Pancreas (tissue), 10 donors: ENCODE results near the gene RGMB. TPM values are rescaled to one million over a fixed set of nuclear protein-coding genes. Genes with fewer than 3 reads are reported as not detected.

Source experiments
- ATAC-seq, 4 donors: fragments of 200-7000 bp; cut with Tn5 transposase; one replicate each; pipeline versions ENCODE4 v1.8.0 to v1.9.1; 2020; ENCODE audit warnings: mild to moderate bottlenecking in 4 of 4, moderate library complexity in 4 of 4
- DNase-seq, 6 donors: peaks; one replicate each; pipeline ENCODE4 v3.0.0-alpha.2; 2020
- FAIRE-seq: peaks from 2 replicates; lab custom pipeline; 2012; peaks lifted over from hg19 to GRCh38; lab: Jason Lieb, UNC
- H3K27ac ChIP-seq, 4 donors: fragments of 200-600 bp; sonication (generic); 1 replicate in 3 of 4; 2 replicates in 1 of 4; pipeline versions ENCODE4 v1.5.0 to v1.8.0; 2020
- H3K27me3 ChIP-seq, 4 donors: fragments of 200-600 bp; one replicate each; pipeline ENCODE4 v1.8.0; 2021
- H3K36me3 ChIP-seq, 3 donors: fragments of 200-600 bp; sonication (generic) in 1 of 3; one replicate each; pipeline versions ENCODE4 v1.5.0 to v1.8.0; 2020 to 2021
- H3K4me1 ChIP-seq, 3 donors: fragments of 200-600 bp; one replicate each; pipeline ENCODE4 v1.8.0; 2021
- H3K4me3 ChIP-seq, 4 donors: fragments of 200-600 bp; sonication (generic) in 2 of 4; one replicate each; pipeline versions ENCODE4 v1.5.0 to v1.8.0; 2020 to 2021
- H3K9me3 ChIP-seq, 4 donors: fragments of 200-600 bp; one replicate each; pipeline ENCODE4 v1.8.0; 2021
- whole genome bisulfite sequencing, 2 donors: extraction: QIAGEN DNeasy Blood & Tissue Kit; methylation state at CpG; one replicate each; pipeline ENCODE4 v1.1.7; 2013; 5-methylcytosine and 5-hydroxymethylcytosine counted together
- intact Hi-C, 3 donors: fragments of 100-400 bp; cut with DNase I; formaldehyde crosslinking; loops; one replicate each; pipeline versions ENCODE4 v1.11.1 to v1.14.2; 2022
- polyA plus RNA-seq, 2 donors: library from polyadenylated mRNA; stranded (reverse); fragments of 200-250 nt; gene quantifications; one replicate each; pipeline ENCODE4 v1.2.3, GENCODE V29; 2013
- total RNA-seq, 6 donors: library from RNA; stranded (reverse); fragmentation: NEBNext Ultra II Directional in 4 of 6; extraction: Animal tissue kit (Norgen Biotek cat#: 25700) in 4 of 6; gene quantifications; one replicate each; pipeline versions ENCODE4 v1.2.1 to v1.2.4, GENCODE V29; 2021 to 2023
- TF ChIP-seq, protein P1 (sequence below), 4 donors: fragments of 200-600 bp; sonication (generic) in 3 of 4; IDR thresholded peaks; one replicate each; pipeline versions ENCODE4 v1.5.0 to v1.8.0; 2021; ENCODE audit warnings: antibody characterized with exemption in 4 of 4
- donor health status: healthy with polysubstance abuse.
- donor health status: DM: no; HTN: no; CAD: no; lungs with moderate emphysema.
- donor health status: DM: no; HTN: no; CAD: no.
- donor health status: control.
- donor health status: control.
- donor health status: Bipolar disorder and iron deficiency.
- donor health status: DM: yes; HTN: yes; CAD: no.
- donor health status: DM: no; HTN: no; CAD: no.
- donor health status: DM: no; HTN: no; CAD: no.
- donor health status: DM: yes; HTN: yes; CAD: no.

The RGMB gene
- total and polyA plus RNA-seq, 8 donors: 2.7 to 15.3 (median 8.6) TPM

DNA sequence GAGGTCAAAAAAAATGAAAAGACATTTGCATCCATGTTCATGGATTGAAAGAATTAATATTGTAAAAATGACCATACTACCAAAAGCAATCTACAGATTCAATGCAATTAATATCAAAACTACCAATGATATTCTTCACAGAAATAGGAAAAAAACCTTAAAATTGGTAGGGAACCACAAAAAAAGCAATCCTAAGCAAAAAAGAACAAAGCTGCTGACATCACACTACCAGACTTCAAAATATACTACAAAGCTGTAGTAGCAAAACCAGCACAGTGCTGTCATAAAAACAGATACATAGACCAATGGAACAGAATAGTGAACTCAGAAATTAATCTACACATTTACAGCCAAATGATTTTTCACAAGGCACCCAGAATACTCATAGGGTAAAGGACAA, 34.3 kb downstream of the RGMB start:
- TF ChIP-seq, protein P1, sequence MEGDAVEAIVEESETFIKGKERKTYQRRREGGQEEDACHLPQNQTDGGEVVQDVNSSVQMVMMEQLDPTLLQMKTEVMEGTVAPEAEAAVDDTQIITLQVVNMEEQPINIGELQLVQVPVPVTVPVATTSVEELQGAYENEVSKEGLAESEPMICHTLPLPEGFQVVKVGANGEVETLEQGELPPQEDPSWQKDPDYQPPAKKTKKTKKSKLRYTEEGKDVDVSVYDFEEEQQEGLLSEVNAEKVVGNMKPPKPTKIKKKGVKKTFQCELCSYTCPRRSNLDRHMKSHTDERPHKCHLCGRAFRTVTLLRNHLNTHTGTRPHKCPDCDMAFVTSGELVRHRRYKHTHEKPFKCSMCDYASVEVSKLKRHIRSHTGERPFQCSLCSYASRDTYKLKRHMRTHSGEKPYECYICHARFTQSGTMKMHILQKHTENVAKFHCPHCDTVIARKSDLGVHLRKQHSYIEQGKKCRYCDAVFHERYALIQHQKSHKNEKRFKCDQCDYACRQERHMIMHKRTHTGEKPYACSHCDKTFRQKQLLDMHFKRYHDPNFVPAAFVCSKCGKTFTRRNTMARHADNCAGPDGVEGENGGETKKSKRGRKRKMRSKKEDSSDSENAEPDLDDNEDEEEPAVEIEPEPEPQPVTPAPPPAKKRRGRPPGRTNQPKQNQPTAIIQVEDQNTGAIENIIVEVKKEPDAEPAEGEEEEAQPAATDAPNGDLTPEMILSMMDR (IDR thresholded peaks at IDR 0.05): no peak
- DNase-seq (no peak), FAIRE-seq (no peak), ATAC-seq (no peak)
- intact Hi-C loops: no loop called here
- no peaks in the 10 kb centered on the region for H3K27me3 ChIP-seq
- H3K27ac ChIP-seq: no peak overlapping the region
- no peaks in the 10 kb centered on the region for H3K4me1 ChIP-seq
- no peaks in the 10 kb centered on the region for H3K9me3 ChIP-seq
- H3K4me3 ChIP-seq: no peak overlapping the region
- no peaks in the 10 kb centered on the region for H3K36me3 ChIP-seq

DNA sequence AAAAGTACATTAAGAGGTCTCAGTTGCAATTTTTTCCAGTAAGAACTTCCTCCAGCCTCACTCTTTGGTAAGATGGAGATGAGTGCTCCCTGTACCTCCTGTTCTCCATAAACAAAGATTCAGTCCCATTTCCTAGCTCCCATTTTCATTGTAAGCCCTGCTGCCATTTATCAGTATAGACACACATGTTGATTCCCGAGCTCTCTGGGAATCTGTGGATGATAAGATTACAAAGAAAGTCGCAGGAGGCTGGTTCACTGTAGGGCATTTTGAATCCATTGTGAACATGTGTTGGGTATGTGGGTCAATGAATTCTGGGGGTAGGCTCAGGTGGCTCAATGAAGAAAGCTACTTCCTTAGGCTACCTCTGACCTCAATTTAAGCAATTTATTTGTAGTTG, 36.7 kb downstream of the RGMB start:
- Histone ChIP-seq H3K36me3 (no peaks in the 10 kb centered on the region), H3K27me3 (no peaks in the 10 kb centered on the region), H3K4me1 (no peaks in the 10 kb centered on the region), H3K4me3 (no peak overlapping the region), H3K9me3 (no peaks in the 10 kb centered on the region), H3K27ac (no peak overlapping the region)
- 8 to 17% methylated on average over 2 of the region's 2 CpGs for WGBS, 2 donors
- ATAC-seq (no peak), FAIRE-seq (no peak), DNase-seq (no peak)
- intact Hi-C loops: no loop called here
- TF ChIP-seq, protein P1 (IDR thresholded peaks at IDR 0.05): no peak

DNA sequence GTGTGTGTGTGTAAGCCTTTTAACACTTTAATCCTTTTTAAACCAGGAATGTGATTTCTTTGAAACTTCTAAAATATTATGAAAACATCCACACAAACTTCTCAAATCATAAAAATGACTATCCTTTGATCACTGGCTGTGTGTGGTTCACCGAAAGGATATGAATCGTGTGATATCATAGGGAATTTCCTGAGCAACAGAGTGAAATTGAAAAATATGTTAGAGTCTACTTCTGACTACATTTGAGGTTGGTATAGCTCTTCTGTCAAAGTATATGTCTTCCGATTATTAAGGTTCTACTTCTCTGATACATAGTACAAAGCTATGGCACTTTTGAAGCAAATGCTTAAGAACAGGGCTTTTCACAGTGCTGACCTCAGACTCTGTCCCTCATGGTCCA, 40.3 kb downstream of the RGMB start:
- TF ChIP-seq, protein P1 (IDR thresholded peaks at IDR 0.05): no peak
- intact Hi-C loops: no loop called here

DNA sequence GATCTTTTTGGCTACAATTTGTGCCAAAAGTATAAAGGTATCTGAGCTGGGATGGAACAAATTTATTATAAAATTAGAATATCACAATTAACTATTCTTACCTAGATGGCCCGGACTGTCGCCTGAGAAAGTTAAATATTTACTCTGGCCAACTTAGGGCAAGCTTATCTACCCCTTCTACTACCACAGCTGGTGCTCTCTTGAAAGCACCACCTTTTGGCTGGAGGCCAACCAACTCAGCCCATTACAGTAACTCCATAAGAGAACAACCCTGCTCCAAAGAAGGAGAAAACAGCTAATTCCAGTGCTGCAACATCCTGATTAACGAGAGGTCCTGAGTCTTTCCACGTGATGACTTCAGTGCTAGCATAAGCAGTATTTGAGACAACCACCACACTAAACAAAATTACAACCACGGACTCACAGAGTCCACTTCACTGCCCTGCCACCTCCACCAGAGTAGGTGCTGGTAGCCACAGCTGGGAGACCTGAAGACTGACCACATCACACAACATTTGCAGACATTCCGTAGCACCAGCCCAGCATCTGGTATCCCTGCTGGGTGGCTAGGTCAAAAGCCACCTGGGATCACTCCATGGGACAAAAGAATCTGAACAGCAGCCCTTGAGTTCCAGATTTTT, 43.2 kb downstream of the RGMB start:
- ATAC-seq: peak; percentile 96 to 98 (median 98)
- no peak for FAIRE-seq
- Histone ChIP-seq H3K36me3 (no peaks in the 10 kb centered on the region), H3K4me3 (no peak overlapping the region), H3K9me3 (no peaks in the 10 kb centered on the region), H3K27me3 (no peaks in the 10 kb centered on the region), H3K27ac (peak overlapping the region in 1 of 4 donors; percentile 52), H3K4me1 (peaks cover 2 to 14% (median 3%) of the 10 kb centered on the region in 3 donors)
- DNase-seq: peak; percentile 80 to 89 (median 84)
- TF ChIP-seq, protein P1 (IDR thresholded peaks at IDR 0.05): no peak
- WGBS, 2 donors: 23 to 24% methylated on average over 6 of the region's 6 CpGs
- intact Hi-C loops: no loop called here

More for the DNA sequence above, 40.3 kb downstream of the RGMB start:
- H3K27me3 ChIP-seq: no peaks in the 10 kb centered on the region
- ATAC-seq (no peak), FAIRE-seq (no peak), DNase-seq (no peak)
- H3K27ac ChIP-seq: no peak overlapping the region
- no peak overlapping the region for H3K4me3 ChIP-seq
- WGBS, 2 donors: 92 to 93% methylated on average over 3 of the region's 3 CpGs
- no peaks in the 10 kb centered on the region for H3K36me3 ChIP-seq
- H3K9me3 ChIP-seq: no peaks in the 10 kb centered on the region
- peaks cover 2 to 14% (median 3%) of the 10 kb centered on the region in 3 donors for H3K4me1 ChIP-seq

DNA sequence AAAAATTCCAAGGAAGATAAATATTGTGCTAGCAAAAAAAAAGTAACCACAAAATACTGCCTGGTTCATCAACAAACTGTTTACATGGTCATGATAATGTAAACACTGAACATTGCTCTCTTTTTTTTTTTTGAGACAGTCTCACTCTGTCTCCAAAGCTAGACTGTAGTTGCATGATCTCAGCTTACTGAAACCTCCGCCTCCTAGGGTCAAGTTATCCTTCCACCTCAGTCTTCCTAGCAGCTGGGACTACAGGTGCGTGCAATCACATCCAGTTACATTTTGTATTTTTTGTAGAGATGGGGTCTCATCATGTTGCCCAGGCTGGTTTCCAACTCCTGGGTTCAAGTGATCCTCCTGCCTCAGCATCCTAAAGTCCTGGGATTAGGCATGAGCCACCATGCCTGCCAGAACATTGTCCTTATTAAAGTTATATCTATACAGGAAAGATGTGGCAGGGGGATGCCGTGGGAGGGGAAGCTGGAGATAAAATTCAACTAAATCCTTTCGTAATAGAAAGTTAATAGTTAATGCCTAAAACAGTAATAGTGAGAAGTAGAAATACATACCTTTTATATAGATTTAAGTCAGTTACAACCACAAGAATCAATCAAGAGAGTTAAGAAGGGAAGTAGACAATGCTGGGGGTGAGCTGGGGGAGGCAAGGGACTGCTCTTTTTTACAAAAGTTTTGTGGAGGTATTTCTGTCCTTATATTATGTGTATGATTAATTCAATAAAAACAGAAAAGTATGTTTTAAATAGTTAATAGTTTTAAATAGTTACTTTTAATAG, 52.3 kb downstream of the RGMB start:
- Histone ChIP-seq H3K36me3 (no peaks in the 10 kb centered on the region), H3K4me3 (no peak overlapping the region), H3K27me3 (no peaks in the 10 kb centered on the region), H3K4me1 (no peaks in the 10 kb centered on the region), H3K27ac (no peak overlapping the region), H3K9me3 (no peaks in the 10 kb centered on the region)
- DNase-seq (no peak), ATAC-seq (no peak), FAIRE-seq (no peak)
- intact Hi-C loops: no loop called here
- 76 to 83% methylated on average over 4 of the region's 4 CpGs for WGBS, 2 donors
- TF ChIP-seq, protein P1 (IDR thresholded peaks at IDR 0.05): no peak
